Measurements from ENCODE around the gene KICS2. TPM values are rescaled to one million over a fixed set of nuclear protein-coding genes. Genes with fewer than 3 reads are reported as not detected.

The KICS2 gene
- total RNA-seq, 1 experiment from 2014 or later = 8.6 TPM

DNA sequence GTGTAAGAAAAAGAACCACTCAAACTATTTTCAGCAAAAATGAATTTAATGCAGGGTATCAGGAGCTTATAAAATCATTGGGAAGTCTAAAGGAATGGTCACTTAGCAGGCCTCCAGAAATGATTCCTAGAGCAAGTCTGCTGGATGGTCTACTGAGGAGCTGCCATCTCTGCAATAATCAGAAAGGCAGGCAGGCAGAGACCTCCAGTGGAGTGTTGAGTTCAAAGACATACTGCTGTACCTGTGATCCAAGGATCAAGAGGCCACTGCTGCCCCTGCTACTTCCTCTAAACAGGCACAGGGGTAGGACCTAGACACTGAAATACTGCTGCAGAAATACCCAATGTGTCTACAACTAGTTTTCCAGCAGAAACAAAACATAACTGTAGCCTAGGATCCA lies 14.5 kb upstream of the KICS2 start:
- no peak overlapping the region for H3K4me3 Mint-ChIP-seq (ENCODE audit: unreplicated experiment)
- Histone ChIP-seq H3K4me3 (ENCODE audit: low read depth, low read length) (no peak overlapping the region), H3K27me3 (replicated peaks; ENCODE audit: control insufficient read depth, insufficient read depth, low read length) (no peaks in the 10 kb centered on the region), H3K4me1 (peaks cover 6% of the 10 kb centered on the region; the same call in 1 of the 2 replicates), H3K9me3 (no peaks in the 10 kb centered on the region), H3K36me3 (ENCODE audit: control insufficient read depth, insufficient read depth, low read length) (no peaks in the 10 kb centered on the region)
- BruUV-seq (replicated peaks) = no TSS peak
- TF ChIP-seq, protein P1, sequence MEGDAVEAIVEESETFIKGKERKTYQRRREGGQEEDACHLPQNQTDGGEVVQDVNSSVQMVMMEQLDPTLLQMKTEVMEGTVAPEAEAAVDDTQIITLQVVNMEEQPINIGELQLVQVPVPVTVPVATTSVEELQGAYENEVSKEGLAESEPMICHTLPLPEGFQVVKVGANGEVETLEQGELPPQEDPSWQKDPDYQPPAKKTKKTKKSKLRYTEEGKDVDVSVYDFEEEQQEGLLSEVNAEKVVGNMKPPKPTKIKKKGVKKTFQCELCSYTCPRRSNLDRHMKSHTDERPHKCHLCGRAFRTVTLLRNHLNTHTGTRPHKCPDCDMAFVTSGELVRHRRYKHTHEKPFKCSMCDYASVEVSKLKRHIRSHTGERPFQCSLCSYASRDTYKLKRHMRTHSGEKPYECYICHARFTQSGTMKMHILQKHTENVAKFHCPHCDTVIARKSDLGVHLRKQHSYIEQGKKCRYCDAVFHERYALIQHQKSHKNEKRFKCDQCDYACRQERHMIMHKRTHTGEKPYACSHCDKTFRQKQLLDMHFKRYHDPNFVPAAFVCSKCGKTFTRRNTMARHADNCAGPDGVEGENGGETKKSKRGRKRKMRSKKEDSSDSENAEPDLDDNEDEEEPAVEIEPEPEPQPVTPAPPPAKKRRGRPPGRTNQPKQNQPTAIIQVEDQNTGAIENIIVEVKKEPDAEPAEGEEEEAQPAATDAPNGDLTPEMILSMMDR (IDR thresholded peaks at IDR 0.05; ENCODE audit: insufficient read depth in 1 of 2, low read depth in 1 of 2, low read length in 1 of 2, severe bottlenecking in 1 of 2, unreplicated experiment in 1 of 2) = peak in 1 of 2 experiments; percentile 32
- no peaks in the 10 kb centered on the region for H3K9me3 Mint-ChIP-seq (ENCODE audit: unreplicated experiment)
- CTCF ChIA-PET = interaction anchor here (1.1 to 1.8 kb wide), 2 partner anchors 393 to 397 kb away, joined by 3 to 7 read pairs; no protein-coding TSS in a partner anchor
- H3K27me3 Mint-ChIP-seq (ENCODE audit: insufficient read depth, unreplicated experiment) = no peaks in the 10 kb centered on the region
- POLR2A ChIA-PET = no interaction called here
- no peaks in the 10 kb centered on the region for H3K36me3 Mint-ChIP-seq (ENCODE audit: insufficient read depth, unreplicated experiment)
- H3K4me1 Mint-ChIP-seq (ENCODE audit: low read depth, unreplicated experiment) = no peaks in the 10 kb centered on the region
- H3K27ac Mint-ChIP-seq (ENCODE audit: unreplicated experiment) = no peak overlapping the region
- peak in 1 of 2 experiments; percentile 28 for DNase-seq
- intact Hi-C loops (cut with micrococcal nuclease; ENCODE audit: unreplicated experiment) = loop anchor here (1.0 kb wide), 1 partner anchor 397 kb away; no protein-coding TSS in a partner anchor

- Histone ChIP-seq H3K4me1 (peaks cover under 1% of the 10 kb centered on the region; the same call in 1 of the 2 replicates), H3K36me3 (ENCODE audit: control insufficient read depth, insufficient read depth, low read length) (no peaks in the 10 kb centered on the region), H3K9me3 (no peaks in the 10 kb centered on the region), H3K27me3 (replicated peaks; ENCODE audit: control insufficient read depth, insufficient read depth, low read length) (no peaks in the 10 kb centered on the region), H3K4me3 (ENCODE audit: low read depth, low read length) (no peak overlapping the region)
- ChIA-PET CTCF (no interaction called here), POLR2A (no interaction called here)
- Mint-ChIP-seq H3K4me1 (ENCODE audit: low read depth, unreplicated experiment) (no peaks in the 10 kb centered on the region), H3K36me3 (ENCODE audit: insufficient read depth, unreplicated experiment) (no peaks in the 10 kb centered on the region), H3K9me3 (ENCODE audit: unreplicated experiment) (no peaks in the 10 kb centered on the region), H3K4me3 (ENCODE audit: unreplicated experiment) (no peak overlapping the region), H3K27ac (ENCODE audit: unreplicated experiment) (no peak overlapping the region), H3K27me3 (ENCODE audit: insufficient read depth, unreplicated experiment) (peaks cover 6% of the 10 kb centered on the region)
- TF ChIP-seq, protein P1 (IDR thresholded peaks at IDR 0.05; ENCODE audit: insufficient read depth in 1 of 2, low read depth in 1 of 2, low read length in 1 of 2, severe bottlenecking in 1 of 2, unreplicated experiment in 1 of 2) = no peak
- DNase-seq = no peak
- BruUV-seq (replicated peaks) = no TSS peak
- intact Hi-C loops (cut with micrococcal nuclease; ENCODE audit: unreplicated experiment) = no loop called here
Measured at GRCh38 chr12:64232196-64232595, 10.1 kb upstream of the KICS2 start.

- Histone ChIP-seq H3K9me3 (no peaks in the 10 kb centered on the region), H3K4me3 (ENCODE audit: low read depth, low read length) (no peak overlapping the region), H3K36me3 (ENCODE audit: control insufficient read depth, insufficient read depth, low read length) (no peaks in the 10 kb centered on the region), H3K4me1 (no peaks in the 10 kb centered on the region), H3K27me3 (replicated peaks; ENCODE audit: control insufficient read depth, insufficient read depth, low read length) (no peaks in the 10 kb centered on the region)
- intact Hi-C loops (cut with micrococcal nuclease; ENCODE audit: unreplicated experiment) = no loop called here
- no peak overlapping the region for H3K4me3 Mint-ChIP-seq (ENCODE audit: unreplicated experiment)
- no TSS peak for BruUV-seq (replicated peaks)
- no peaks in the 10 kb centered on the region for H3K36me3 Mint-ChIP-seq (ENCODE audit: insufficient read depth, unreplicated experiment)
- ChIA-PET CTCF (no interaction called here), POLR2A (no interaction called here)
- H3K9me3 Mint-ChIP-seq (ENCODE audit: unreplicated experiment) = no peaks in the 10 kb centered on the region
- no peak for DNase-seq
- TF ChIP-seq, protein P1 (IDR thresholded peaks at IDR 0.05; ENCODE audit: insufficient read depth in 1 of 2, low read depth in 1 of 2, low read length in 1 of 2, severe bottlenecking in 1 of 2, unreplicated experiment in 1 of 2) = no peak
- no peaks in the 10 kb centered on the region for H3K4me1 Mint-ChIP-seq (ENCODE audit: low read depth, unreplicated experiment)
- H3K27me3 Mint-ChIP-seq (ENCODE audit: insufficient read depth, unreplicated experiment) = peaks cover 6% of the 10 kb centered on the region
- no peak overlapping the region for H3K27ac Mint-ChIP-seq (ENCODE audit: unreplicated experiment)
Measured at GRCh38 chr12:64229796-64230195, 7.7 kb upstream of the KICS2 start.
